Thoracic aorta (tissue), 2 donors: ENCODE results near the gene OSBP2. TPM values are rescaled to one million over a fixed set of nuclear protein-coding genes. Genes with fewer than 3 reads are reported as not detected.
A peak's percentile ranks its signal among the peaks of the same experiment; 100 is the strongest.

Experiments used
- ATAC-seq: fragments of 150-250 bp; one replicate; pipeline ENCODE4 v1.8.0; 2017; ENCODE audit warnings: low read depth; ENCODE audit not compliant: insufficient number of reproducible peaks, low FRiP score
- DNase-seq: peaks from one replicate; pipeline ENCODE4 v3.0.0-alpha.2; 2020; ENCODE audit warnings: low spot score
- H3K27ac ChIP-seq, 2 donors: fragments of 200-600 bp; sonication (generic); 1 replicate in 1 of 2; 2 replicates in 1 of 2; pipeline ENCODE4 v1.5.1; 2016; ENCODE audit warnings: mild to moderate bottlenecking in 2 of 2, moderate library complexity in 2 of 2
- H3K27me3 ChIP-seq: fragments of 200-600 bp; sonication (generic); replicated peaks from 2 replicates; pipeline ENCODE4 v1.6.0; 2016; ENCODE audit warnings: mild to moderate bottlenecking; ENCODE audit not compliant: insufficient read depth
- H3K36me3 ChIP-seq: fragments of 200-600 bp; sonication (generic); one replicate; pipeline ENCODE4 v1.5.1; 2016
- H3K4me1 ChIP-seq, 2 donors: fragments of 200-600 bp; sonication (generic); 1 replicate in 1 of 2; 2 replicates in 1 of 2; pipeline versions ENCODE4 v1.5.1 to v1.6.0; 2016; ENCODE audit warnings: low read depth in 2 of 2, mild to moderate bottlenecking in 1 of 2; ENCODE audit not compliant: control insufficient read depth in 1 of 2
- H3K4me3 ChIP-seq: fragments of 200-600 bp; sonication (generic); 2 replicates; pipeline ENCODE4 v1.5.1; 2016; ENCODE audit warnings: mild to moderate bottlenecking
- H3K9me3 ChIP-seq: fragments of 200-600 bp; sonication (generic); 2 replicates; pipeline ENCODE4 v1.5.1; 2016
- total RNA-seq, 2 donors: library from RNA; depleted of rRNA; stranded (reverse); fragments of >200 nt; gene quantifications; one replicate each; pipeline versions ENCODE4 v1.1.0 to v1.2.3, GENCODE V29; 2016
- TF ChIP-seq, protein P1 (sequence below): fragments of 200-600 bp; sonication (generic); IDR thresholded peaks from one replicate; pipeline ENCODE4 v1.5.1; 2019; ENCODE audit warnings: antibody characterized with exemption

OSBP2 gene
- total RNA-seq, 2 donors from 2014 or later, result 0.71 to 3.0 TPM

DNA sequence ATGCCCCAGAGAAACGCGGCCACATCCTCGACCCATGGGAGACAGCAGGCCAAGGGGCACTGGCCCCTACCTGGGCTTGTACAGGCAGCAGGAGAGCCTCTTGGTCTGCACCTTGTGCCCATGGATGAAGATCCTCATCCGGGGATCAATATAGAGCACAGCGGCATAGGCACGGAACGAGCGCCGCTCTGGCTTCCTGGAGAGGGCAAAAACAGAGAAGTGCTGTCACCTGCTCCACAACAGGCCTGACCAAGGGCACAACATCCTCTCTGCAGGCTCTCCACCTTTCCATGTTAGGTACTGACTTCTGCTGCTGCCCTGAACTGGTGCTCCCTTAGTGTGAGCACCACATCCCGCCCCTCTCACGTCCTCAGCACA, 246.7 kb downstream of the OSBP2 start:
- ATAC-seq, result no peak
- H3K4me3 ChIP-seq, result no peak overlapping the region
- H3K9me3 ChIP-seq, result no peaks in the 10 kb centered on the region
- H3K36me3 ChIP-seq, result peaks cover 63% of the 10 kb centered on the region
- TF ChIP-seq, protein P1, sequence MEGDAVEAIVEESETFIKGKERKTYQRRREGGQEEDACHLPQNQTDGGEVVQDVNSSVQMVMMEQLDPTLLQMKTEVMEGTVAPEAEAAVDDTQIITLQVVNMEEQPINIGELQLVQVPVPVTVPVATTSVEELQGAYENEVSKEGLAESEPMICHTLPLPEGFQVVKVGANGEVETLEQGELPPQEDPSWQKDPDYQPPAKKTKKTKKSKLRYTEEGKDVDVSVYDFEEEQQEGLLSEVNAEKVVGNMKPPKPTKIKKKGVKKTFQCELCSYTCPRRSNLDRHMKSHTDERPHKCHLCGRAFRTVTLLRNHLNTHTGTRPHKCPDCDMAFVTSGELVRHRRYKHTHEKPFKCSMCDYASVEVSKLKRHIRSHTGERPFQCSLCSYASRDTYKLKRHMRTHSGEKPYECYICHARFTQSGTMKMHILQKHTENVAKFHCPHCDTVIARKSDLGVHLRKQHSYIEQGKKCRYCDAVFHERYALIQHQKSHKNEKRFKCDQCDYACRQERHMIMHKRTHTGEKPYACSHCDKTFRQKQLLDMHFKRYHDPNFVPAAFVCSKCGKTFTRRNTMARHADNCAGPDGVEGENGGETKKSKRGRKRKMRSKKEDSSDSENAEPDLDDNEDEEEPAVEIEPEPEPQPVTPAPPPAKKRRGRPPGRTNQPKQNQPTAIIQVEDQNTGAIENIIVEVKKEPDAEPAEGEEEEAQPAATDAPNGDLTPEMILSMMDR, result no peak
- H3K27me3 ChIP-seq, result no peaks in the 10 kb centered on the region
- H3K27ac ChIP-seq, result no peak overlapping the region
- DNase-seq, result no peak
- peaks cover 10 to 37% of the 10 kb centered on the region in 2 donors for H3K4me1 ChIP-seq

DNA sequence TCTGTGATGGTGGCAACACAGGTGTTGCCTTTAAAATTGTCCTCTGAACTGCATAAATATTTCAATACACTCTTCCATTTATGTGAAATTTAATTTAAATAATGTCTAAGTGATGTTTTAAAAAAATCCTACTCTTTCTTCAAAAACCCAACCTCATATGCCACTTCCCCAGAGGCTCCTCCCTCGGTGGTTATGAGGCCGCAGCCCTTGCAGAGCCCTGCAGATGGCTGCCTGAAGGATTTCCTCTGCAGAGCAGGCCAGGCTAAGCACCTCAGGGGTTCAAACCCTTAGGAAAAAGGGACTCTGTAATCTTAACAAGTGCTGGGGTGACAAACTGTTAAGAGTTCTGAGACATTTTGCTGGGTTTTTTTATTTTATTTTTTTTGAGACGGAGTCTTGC, 248.7 kb downstream of the OSBP2 start:
- peaks cover 44% of the 10 kb centered on the region for H3K36me3 ChIP-seq
- peak overlapping the region; percentile 89 to 95 for H3K27ac ChIP-seq
- H3K9me3 ChIP-seq, result no peaks in the 10 kb centered on the region
- H3K4me3 ChIP-seq, result no peak overlapping the region
- TF ChIP-seq, protein P1, result no peak
- DNase-seq (no peak), ATAC-seq (no peak)
- no peaks in the 10 kb centered on the region for H3K27me3 ChIP-seq
- H3K4me1 ChIP-seq, result peaks cover 22 to 57% of the 10 kb centered on the region in 2 donors

DNA sequence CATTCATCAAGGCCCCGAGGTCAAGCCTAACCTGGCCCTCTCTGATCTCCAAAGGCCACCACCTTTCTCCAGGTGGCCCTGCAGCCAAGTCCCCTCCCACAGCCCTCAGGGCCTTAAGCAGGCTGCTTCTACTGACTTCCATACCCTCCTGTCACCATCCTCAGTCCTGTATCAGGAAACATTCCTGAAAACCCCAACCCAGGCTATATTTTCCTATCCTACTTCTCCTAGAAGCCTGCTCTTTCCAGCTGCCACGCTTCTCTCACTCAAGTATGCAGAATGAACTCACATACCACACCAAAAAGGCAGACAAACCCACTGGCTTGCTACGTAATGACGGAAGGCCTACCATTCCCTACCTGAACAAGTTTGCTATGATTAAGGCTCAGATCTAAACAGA, 250.3 kb downstream of the OSBP2 start:
- TF ChIP-seq, protein P1, result no peak
- peaks cover 37% of the 10 kb centered on the region for H3K36me3 ChIP-seq
- peaks cover 33 to 73% of the 10 kb centered on the region in 2 donors for H3K4me1 ChIP-seq
- H3K4me3 ChIP-seq, result no peak overlapping the region
- H3K27ac ChIP-seq, result peak overlapping the region; percentile 89 to 95
- ATAC-seq (no peak), DNase-seq (no peak)
- H3K9me3 ChIP-seq, result no peaks in the 10 kb centered on the region
- H3K27me3 ChIP-seq, result no peaks in the 10 kb centered on the region

DNA sequence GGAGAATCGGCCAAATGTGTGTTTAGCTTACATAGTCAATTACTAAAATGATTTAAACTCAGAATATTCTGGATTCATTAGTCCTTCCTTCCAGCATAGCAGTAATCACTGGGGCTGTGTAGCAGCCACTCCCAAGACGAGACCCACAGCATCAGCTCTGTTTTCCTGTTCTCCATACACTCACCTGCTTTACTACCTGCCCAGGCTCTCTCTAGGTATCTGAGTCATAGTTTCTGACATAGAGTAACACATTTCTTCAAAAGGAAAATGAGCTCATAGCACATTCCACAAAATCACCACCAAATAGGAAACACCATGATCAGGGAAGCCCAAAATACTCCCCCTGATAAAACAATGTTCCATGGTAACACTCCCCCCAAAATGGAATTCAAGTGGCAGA, 251.0 kb downstream of the OSBP2 start:
- ATAC-seq (no peak), DNase-seq (no peak)
- peaks cover 30% of the 10 kb centered on the region for H3K36me3 ChIP-seq
- TF ChIP-seq, protein P1, result no peak
- H3K4me1 ChIP-seq, result peaks cover 35 to 80% of the 10 kb centered on the region in 2 donors
- H3K4me3 ChIP-seq, result no peak overlapping the region
- no peaks in the 10 kb centered on the region for H3K27me3 ChIP-seq
- H3K9me3 ChIP-seq, result no peaks in the 10 kb centered on the region
- peak overlapping the region; percentile 89 to 95 for H3K27ac ChIP-seq

DNA sequence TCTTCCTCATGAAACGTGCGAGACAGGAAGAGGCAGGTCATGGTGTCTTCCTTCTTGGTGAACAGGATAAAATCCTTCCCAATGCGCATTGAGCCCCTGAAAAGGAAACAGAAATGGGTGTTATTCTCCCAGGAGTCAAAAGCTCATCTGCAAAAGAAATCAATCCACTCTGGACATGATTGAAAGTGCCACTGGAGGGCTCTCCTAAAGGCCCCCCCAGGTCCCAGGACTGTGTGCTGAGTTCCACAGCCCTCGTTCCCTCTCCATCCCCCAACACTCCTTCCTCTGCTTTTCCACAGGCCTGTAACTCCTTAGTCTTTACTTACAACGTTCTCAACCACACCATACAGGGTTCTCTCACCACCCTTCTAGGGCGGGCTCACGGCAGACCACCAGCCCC, 251.7 kb downstream of the OSBP2 start:
- Histone ChIP-seq H3K36me3 (peaks cover 23% of the 10 kb centered on the region), H3K4me1 (peaks cover 35 to 87% of the 10 kb centered on the region in 2 donors), H3K27ac (peak overlapping the region; percentile 89 to 95), H3K27me3 (no peaks in the 10 kb centered on the region), H3K9me3 (no peaks in the 10 kb centered on the region), H3K4me3 (no peak overlapping the region)
- no peak for DNase-seq
- TF ChIP-seq, protein P1, result no peak
- ATAC-seq, result no peak
